GM21515 (cell line): ENCODE measurements around the gene UQCRHL.

ENCODE experiments used
- ATAC-seq: cut with Tn5 transposase; IDR thresholded peaks from one replicate; pipeline ENCODE4 v1.9.1; 2021; ENCODE audit not compliant: unreplicated experiment

The UQCRHL gene

DNA sequence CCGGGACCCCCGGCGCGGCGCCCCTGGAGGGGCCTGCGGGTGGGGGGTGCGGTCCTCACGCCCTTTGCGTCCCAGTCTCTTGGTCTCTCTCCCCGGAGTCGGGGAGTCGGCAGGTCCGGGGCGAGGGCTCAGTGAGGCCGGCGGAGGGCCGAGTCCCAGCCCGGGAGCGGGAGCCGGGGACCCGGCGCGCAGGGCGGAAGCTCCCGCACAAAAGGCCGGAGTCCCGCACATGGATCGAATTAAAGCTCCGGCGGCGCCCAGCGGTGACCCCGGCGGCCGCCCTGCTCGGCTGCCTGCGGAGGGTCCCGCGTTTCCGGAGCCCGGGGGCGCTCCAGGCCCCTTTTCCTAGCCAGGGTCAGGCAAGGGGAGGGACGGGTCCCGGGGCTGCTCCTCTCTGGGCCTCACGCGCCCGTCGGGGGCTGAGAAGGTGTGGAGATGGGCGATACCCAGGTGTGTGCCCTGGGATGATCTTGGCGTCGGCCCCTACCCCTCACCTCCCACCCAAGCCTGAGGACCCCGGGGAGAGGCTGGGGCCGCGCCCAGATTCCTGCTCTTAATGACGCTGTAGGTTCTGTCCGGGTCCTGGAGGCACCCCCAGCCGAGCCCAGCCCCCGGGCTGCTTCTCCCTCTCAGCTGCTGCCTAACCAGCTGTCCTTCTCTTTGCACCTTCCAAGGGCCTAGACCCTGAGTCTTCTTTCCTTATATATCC, 48.3 kb downstream of the UQCRHL start:
- ATAC-seq: no peak

DNA sequence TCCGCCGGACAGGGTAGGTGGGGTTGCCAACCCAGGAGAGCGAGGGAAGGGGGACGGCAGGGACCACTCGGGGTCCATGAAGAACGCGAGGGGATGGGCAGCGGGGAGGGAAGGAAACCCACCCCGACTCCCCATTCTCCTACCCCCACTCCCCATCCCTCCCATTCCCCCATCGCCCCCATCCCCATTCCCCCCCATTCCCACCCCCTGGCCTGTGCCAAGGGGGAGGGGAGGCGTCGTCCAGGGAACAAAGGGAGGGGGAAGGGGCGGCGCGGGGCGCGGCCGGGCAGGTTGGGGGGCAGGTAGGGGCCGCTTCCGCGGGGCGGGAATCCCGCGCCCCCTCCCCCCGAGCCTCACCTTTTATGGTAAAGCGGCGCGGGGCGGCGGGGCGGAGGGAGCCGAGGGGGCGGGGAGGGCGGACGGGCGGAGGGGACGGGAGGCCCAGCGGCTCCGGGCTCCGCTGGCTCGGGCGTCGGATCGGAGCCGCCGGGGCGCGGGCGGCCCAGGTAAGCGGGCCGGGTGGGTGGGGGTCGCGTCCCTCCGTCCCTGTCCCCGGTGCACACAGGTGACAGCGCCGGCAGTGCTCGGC, 49.0 kb downstream of the UQCRHL start, which contains the start of gene FBLIM1:
TSS of gene FBLIM1 (plus strand) at position 453 of the 589 bp plus-strand sequence. CDS start 6,189 bp downstream, outside the sequence.
- ATAC-seq: no peak

DNA sequence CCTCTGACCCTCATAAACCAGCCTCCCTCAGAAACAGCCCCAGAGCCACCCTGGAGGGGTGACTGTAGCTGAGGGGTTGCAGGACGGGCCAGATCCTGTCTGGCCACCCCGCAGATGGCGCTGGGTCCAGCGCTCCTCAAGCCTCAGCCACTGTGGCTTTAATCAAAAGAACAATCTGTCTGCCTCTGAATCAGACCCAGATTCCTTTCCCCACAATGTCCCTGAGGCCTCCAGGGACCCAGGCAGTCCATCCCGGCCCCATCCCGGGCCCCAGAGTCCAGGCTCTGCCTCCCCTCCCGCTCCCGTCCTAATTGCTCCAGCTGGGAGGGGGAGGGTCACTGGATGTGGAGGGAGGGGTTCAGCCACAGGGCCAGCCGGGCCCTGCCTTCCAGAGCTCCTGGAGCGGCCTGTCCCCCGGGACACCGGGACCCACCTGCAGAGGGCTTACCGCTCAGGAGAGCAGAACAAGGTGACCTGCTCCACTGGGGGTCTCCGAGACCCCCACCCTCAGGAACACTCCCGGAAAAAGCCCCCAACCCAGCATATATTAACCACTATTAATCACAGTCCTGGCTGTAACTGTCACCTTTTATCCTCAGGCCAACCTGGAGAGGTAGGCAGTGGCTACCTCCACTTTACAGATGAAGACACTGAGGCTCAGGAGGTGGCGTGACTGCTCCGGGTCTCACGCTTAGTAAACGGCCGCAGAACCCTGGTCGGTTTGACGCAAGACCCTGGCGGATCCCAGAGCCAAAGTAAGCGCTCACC, 49.7 kb downstream of the UQCRHL start:
- no peak for ATAC-seq
